SU-DHL-6 (cell line): Measurements from ENCODE around the gene TMEM244.

ENCODE experiments used
- EZH2phosphoT487 ChIP-seq: fragments of 200-600 bp; sonication (generic), shearing (Covaris generic); conservative IDR thresholded peaks from 2 replicates; pipeline ENCODE4 v1.6.1; 2018; ENCODE audit warnings: mild to moderate bottlenecking, antibody characterized with exemption, low read length, moderate library complexity, mixed read lengths
- TF ChIP-seq, protein P1 (sequence below): fragments of 200-600 bp; sonication (generic); IDR thresholded peaks from one replicate; pipeline ENCODE4 v1.5.1; 2017; ENCODE audit warnings: antibody characterized with exemption, mild to moderate bottlenecking, low read length, moderate library complexity; ENCODE audit not compliant: insufficient read depth, poor library complexity, severe bottlenecking

DNA sequence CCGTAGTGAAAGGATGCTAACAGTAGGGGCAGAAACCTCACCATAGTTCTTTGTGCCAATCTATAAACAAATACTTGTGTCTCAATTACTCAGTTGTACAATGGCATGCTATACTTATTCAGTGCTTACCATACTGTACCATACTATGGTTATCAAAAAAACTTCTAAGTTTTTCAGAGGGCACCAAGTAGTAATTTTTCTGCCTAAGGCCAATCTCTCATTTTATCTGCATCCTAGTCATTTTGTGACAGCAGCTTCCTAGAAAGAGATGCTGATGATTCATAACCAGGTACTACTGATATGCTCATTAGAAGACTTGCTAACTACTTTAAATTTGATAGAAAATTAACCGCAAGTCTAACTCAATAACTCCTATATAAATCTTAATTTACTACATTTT lies 42.9 kb downstream of the TMEM244 start:
- TF ChIP-seq EZH2phosphoT487, result no peak
- TF ChIP-seq, protein P1, sequence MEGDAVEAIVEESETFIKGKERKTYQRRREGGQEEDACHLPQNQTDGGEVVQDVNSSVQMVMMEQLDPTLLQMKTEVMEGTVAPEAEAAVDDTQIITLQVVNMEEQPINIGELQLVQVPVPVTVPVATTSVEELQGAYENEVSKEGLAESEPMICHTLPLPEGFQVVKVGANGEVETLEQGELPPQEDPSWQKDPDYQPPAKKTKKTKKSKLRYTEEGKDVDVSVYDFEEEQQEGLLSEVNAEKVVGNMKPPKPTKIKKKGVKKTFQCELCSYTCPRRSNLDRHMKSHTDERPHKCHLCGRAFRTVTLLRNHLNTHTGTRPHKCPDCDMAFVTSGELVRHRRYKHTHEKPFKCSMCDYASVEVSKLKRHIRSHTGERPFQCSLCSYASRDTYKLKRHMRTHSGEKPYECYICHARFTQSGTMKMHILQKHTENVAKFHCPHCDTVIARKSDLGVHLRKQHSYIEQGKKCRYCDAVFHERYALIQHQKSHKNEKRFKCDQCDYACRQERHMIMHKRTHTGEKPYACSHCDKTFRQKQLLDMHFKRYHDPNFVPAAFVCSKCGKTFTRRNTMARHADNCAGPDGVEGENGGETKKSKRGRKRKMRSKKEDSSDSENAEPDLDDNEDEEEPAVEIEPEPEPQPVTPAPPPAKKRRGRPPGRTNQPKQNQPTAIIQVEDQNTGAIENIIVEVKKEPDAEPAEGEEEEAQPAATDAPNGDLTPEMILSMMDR, result no peak
